Pancreas (tissue), 10 donors: Measurements from ENCODE around the gene TERT. TPM values are rescaled to one million over a fixed set of nuclear protein-coding genes. Genes with fewer than 3 reads are reported as not detected.

Experiments
- ATAC-seq, 4 donors: fragments of 200-7000 bp; cut with Tn5 transposase; one replicate each; pipeline versions ENCODE4 v1.8.0 to v1.9.1; 2020; ENCODE audit warnings: mild to moderate bottlenecking in 4 of 4, moderate library complexity in 4 of 4
- DNase-seq, 6 donors: peaks; one replicate each; pipeline ENCODE4 v3.0.0-alpha.2; 2020
- FAIRE-seq: peaks from 2 replicates; lab custom pipeline; 2012; peaks lifted over from hg19 to GRCh38; lab: Jason Lieb, UNC
- H3K27ac ChIP-seq, 4 donors: fragments of 200-600 bp; sonication (generic); 1 replicate in 3 of 4; 2 replicates in 1 of 4; pipeline versions ENCODE4 v1.5.0 to v1.8.0; 2020
- H3K27me3 ChIP-seq, 4 donors: fragments of 200-600 bp; one replicate each; pipeline ENCODE4 v1.8.0; 2021
- H3K36me3 ChIP-seq, 3 donors: fragments of 200-600 bp; sonication (generic) in 1 of 3; one replicate each; pipeline versions ENCODE4 v1.5.0 to v1.8.0; 2020 to 2021
- H3K4me1 ChIP-seq, 3 donors: fragments of 200-600 bp; one replicate each; pipeline ENCODE4 v1.8.0; 2021
- H3K4me3 ChIP-seq, 4 donors: fragments of 200-600 bp; sonication (generic) in 2 of 4; one replicate each; pipeline versions ENCODE4 v1.5.0 to v1.8.0; 2020 to 2021
- H3K9me3 ChIP-seq, 4 donors: fragments of 200-600 bp; one replicate each; pipeline ENCODE4 v1.8.0; 2021
- WGBS, 2 donors: extraction: QIAGEN DNeasy Blood & Tissue Kit; methylation state at CpG; one replicate each; pipeline ENCODE4 v1.1.7; 2013; 5-methylcytosine and 5-hydroxymethylcytosine counted together
- intact Hi-C, 3 donors: fragments of 100-400 bp; cut with DNase I; formaldehyde crosslinking; loops; one replicate each; pipeline versions ENCODE4 v1.11.1 to v1.14.2; 2022
- polyA plus RNA-seq, 2 donors: library from polyadenylated mRNA; stranded (reverse); fragments of 200-250 nt; gene quantifications; one replicate each; pipeline ENCODE4 v1.2.3, GENCODE V29; 2013
- total RNA-seq, 6 donors: library from RNA; stranded (reverse); fragmentation: NEBNext Ultra II Directional in 4 of 6; extraction: Animal tissue kit (Norgen Biotek cat#: 25700) in 4 of 6; gene quantifications; one replicate each; pipeline versions ENCODE4 v1.2.1 to v1.2.4, GENCODE V29; 2021 to 2023
- TF ChIP-seq, protein P1 (sequence below), 4 donors: fragments of 200-600 bp; sonication (generic) in 3 of 4; IDR thresholded peaks; one replicate each; pipeline versions ENCODE4 v1.5.0 to v1.8.0; 2021; ENCODE audit warnings: antibody characterized with exemption in 4 of 4
- donor health status: healthy with polysubstance abuse.
- donor health status: DM: no; HTN: no; CAD: no; lungs with moderate emphysema.
- donor health status: DM: no; HTN: no; CAD: no.
- donor health status: control.
- donor health status: control.
- donor health status: Bipolar disorder and iron deficiency.
- donor health status: DM: yes; HTN: yes; CAD: no.
- donor health status: DM: no; HTN: no; CAD: no.
- donor health status: DM: no; HTN: no; CAD: no.
- donor health status: DM: yes; HTN: yes; CAD: no.

Gene TERT
- total and polyA plus RNA-seq, 8 donors: 0.06 to 0.28 (median 0.25) TPM; not detected in 5

DNA sequence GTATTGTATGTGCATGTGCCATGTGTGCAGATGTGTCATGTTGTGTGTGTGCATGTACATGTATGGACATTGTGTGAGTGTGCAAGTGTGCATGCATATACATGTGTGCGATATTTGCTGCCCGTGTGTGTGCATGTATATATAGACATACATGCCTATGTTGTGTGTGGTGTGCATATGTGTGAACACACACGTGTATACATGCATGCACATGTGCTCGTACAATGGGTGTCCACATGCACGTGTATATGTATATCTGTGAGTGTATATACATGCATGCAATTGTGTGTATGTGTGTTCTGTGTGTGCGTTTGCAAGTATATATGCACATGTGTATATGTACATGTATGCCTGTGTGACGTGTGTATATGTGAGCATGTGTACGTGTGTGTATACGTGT is 72.7 kb downstream of the TERT start:
- DNase-seq (no peak), FAIRE-seq (no peak), ATAC-seq (no peak)
- H3K27me3 ChIP-seq: no peaks in the 10 kb centered on the region
- H3K9me3 ChIP-seq: no peaks in the 10 kb centered on the region
- TF ChIP-seq, protein P1, sequence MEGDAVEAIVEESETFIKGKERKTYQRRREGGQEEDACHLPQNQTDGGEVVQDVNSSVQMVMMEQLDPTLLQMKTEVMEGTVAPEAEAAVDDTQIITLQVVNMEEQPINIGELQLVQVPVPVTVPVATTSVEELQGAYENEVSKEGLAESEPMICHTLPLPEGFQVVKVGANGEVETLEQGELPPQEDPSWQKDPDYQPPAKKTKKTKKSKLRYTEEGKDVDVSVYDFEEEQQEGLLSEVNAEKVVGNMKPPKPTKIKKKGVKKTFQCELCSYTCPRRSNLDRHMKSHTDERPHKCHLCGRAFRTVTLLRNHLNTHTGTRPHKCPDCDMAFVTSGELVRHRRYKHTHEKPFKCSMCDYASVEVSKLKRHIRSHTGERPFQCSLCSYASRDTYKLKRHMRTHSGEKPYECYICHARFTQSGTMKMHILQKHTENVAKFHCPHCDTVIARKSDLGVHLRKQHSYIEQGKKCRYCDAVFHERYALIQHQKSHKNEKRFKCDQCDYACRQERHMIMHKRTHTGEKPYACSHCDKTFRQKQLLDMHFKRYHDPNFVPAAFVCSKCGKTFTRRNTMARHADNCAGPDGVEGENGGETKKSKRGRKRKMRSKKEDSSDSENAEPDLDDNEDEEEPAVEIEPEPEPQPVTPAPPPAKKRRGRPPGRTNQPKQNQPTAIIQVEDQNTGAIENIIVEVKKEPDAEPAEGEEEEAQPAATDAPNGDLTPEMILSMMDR (IDR thresholded peaks at IDR 0.05): no peak
- no peaks in the 10 kb centered on the region for H3K36me3 ChIP-seq
- no peaks in the 10 kb centered on the region for H3K4me1 ChIP-seq
- 76 to 81% methylated on average over 9 of the region's 9 CpGs for WGBS, 2 donors
- H3K27ac ChIP-seq: no peak overlapping the region
- intact Hi-C loops: no loop called here
- no peak overlapping the region for H3K4me3 ChIP-seq

DNA sequence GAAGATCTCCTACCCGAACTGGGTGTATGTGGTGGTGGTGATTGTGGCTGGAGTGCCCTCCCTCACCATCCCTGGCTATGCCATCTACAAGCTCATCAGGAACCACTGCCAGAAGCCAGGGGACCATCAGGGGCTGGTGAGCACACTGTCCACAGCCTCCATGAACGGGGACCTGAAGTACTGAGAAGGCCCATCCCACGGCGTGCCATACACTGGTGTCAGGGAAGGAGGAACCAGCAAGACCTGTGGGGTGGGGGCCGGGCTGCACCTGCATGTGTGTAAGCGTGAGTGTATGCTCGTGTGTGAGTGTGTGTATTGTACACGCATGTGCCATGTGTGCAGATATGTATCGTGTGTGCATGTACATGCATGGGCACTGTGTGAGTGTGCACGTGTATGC is 73.1 kb downstream of the TERT start:
- TF ChIP-seq, protein P1 (IDR thresholded peaks at IDR 0.05): no peak
- DNase-seq (peak in 1 of 6 donors; percentile 49), ATAC-seq (no peak), FAIRE-seq (no peak)
- no peaks in the 10 kb centered on the region for H3K4me1 ChIP-seq
- no peak overlapping the region for H3K27ac ChIP-seq
- H3K27me3 ChIP-seq: no peaks in the 10 kb centered on the region
- WGBS, 2 donors: 78 to 89% methylated on average over 10 of the region's 10 CpGs
- H3K9me3 ChIP-seq: no peaks in the 10 kb centered on the region
- H3K4me3 ChIP-seq: no peak overlapping the region
- intact Hi-C loops: no loop called here
- H3K36me3 ChIP-seq: no peaks in the 10 kb centered on the region

GRCh38 chr5:1220831-1221230 is 74.0 kb downstream of the TERT start:
- no peaks in the 10 kb centered on the region for H3K36me3 ChIP-seq
- no peak overlapping the region for H3K4me3 ChIP-seq
- DNase-seq (peak in 1 of 6 donors; percentile 52), FAIRE-seq (no peak), ATAC-seq (no peak)
- TF ChIP-seq, protein P1 (IDR thresholded peaks at IDR 0.05): no peak
- no peaks in the 10 kb centered on the region for H3K9me3 ChIP-seq
- H3K27me3 ChIP-seq: no peaks in the 10 kb centered on the region
- WGBS, 2 donors: 69 to 73% methylated on average over 19 of the region's 19 CpGs
- no peaks in the 10 kb centered on the region for H3K4me1 ChIP-seq
- intact Hi-C loops: no loop called here
- no peak overlapping the region for H3K27ac ChIP-seq

DNA sequence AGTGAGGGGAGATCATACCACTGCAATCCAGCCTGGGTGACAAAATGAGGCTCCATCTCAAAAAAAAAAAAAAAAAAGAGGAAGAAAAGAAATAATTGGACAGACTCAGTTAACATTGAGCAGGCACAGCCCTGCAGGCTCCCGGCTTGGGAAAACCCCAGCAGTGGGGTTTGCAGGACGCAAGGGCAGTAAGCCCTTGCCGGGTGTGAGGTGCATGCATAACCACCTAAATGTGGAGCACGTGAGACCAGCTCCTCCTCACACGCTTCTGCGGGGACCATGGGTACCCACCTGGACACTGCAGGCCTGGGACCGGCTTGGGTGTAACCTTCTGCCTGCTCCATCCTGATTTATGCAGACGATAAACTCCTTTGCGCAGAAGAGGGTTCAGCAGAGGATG is 74.5 kb downstream of the TERT start:
- FAIRE-seq (no peak), DNase-seq (peak in 1 of 6 donors; percentile 29), ATAC-seq (no peak)
- H3K9me3 ChIP-seq: no peaks in the 10 kb centered on the region
- H3K27me3 ChIP-seq: no peaks in the 10 kb centered on the region
- intact Hi-C loops: no loop called here
- TF ChIP-seq, protein P1 (IDR thresholded peaks at IDR 0.05): no peak
- H3K4me3 ChIP-seq: no peak overlapping the region
- H3K4me1 ChIP-seq: no peaks in the 10 kb centered on the region
- H3K27ac ChIP-seq: no peak overlapping the region
- no peaks in the 10 kb centered on the region for H3K36me3 ChIP-seq
- 76 to 81% methylated on average over 9 of the region's 9 CpGs for WGBS, 2 donors

DNA sequence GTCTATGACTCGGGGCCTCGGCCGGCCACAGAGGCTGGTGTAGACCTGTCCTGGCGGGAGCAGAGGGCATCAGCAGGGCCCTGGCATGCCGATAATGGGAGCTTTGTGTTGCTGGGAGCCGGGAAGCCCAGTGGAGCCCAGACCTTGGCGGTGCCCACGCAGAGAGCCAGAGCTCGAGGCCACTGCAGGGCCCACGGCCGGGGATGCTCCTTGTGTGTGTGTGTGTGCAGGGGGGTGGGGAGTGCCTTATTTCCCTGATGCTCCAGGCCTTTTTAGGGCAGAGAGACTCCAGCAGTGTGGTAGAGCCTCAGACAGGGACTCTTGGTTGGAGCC is 75.1 kb downstream of the TERT start:
- intact Hi-C loops: no loop called here
- WGBS, 2 donors: 72 to 77% methylated on average over 11 of the region's 11 CpGs
- H3K4me1 ChIP-seq: no peaks in the 10 kb centered on the region
- no peak for FAIRE-seq
- TF ChIP-seq, protein P1 (IDR thresholded peaks at IDR 0.05): no peak
- no peaks in the 10 kb centered on the region for H3K9me3 ChIP-seq
- no peak overlapping the region for H3K27ac ChIP-seq
- ATAC-seq: no peak
- H3K27me3 ChIP-seq: no peaks in the 10 kb centered on the region
- H3K4me3 ChIP-seq: no peak overlapping the region
- no peak for DNase-seq
- H3K36me3 ChIP-seq: no peaks in the 10 kb centered on the region
